A549 (cell line): ENCODE results near the gene PLD1. TPM values are rescaled to one million over a fixed set of nuclear protein-coding genes. Genes with fewer than 3 reads are reported as not detected.

Experiments used
- ATAC-seq, 2 experiments: fragments of 200-7000 bp in 1 of 2; fragments of >200 bp in 1 of 2; cut with Nextera tagmentation in 1 of 2; cut with Tn5 transposase in 1 of 2; 3 replicates each; pipeline versions ENCODE4 v1.8.0 to v1.9.1; 2018 to 2020; ENCODE audit warnings: mild to moderate bottlenecking in 1 of 2, moderate library complexity in 1 of 2
- CTCF ChIA-PET: fragments of 300-600 bp; sonication (Branson Sonifier 250); formaldehyde crosslinking; extraction: SDS; loops from one replicate; lab custom pipeline; 2021; ENCODE audit warnings: antibody characterized with exemption, inconsistent platforms; lab: Yijun Ruan, JAX
- POLR2A ChIA-PET: fragments of 350-600 bp; formaldehyde crosslinking; extraction: SDS; loops from one replicate; lab custom pipeline; 2021; ENCODE audit warnings: antibody characterized with exemption, inconsistent platforms; lab: Yijun Ruan, JAX
- DNase-seq, 2 experiments: peaks; one replicate each; pipeline versions ENCODE4 v3.0.0 to v3.0.0-alpha.2; 2011 to 2016; ENCODE audit warnings: low read depth in 1 of 2, low spot score in 1 of 2
- FAIRE-seq: peaks from 2 replicates; lab custom pipeline; 2011; peaks lifted over from hg19 to GRCh38; lab: Jason Lieb, UNC
- H3K27ac ChIP-seq, 2 experiments: fragments of >200 bp; sonication (Bioruptor Twin); formaldehyde crosslinking; 3 replicates each; pipeline ENCODE4 v1.5.1; 2016 to 2017
- H3K4me1 ChIP-seq: fragments of >200 bp; sonication (Bioruptor Twin); formaldehyde crosslinking; 3 replicates; pipeline ENCODE4 v1.6.1; 2016
- H3K4me2 ChIP-seq: fragments of >200 bp; sonication (Bioruptor Twin); formaldehyde crosslinking; 3 replicates; pipeline ENCODE4 v1.6.1; 2016
- H3K4me3 ChIP-seq: fragments of >200 bp; sonication (Bioruptor Twin); formaldehyde crosslinking; 3 replicates; pipeline ENCODE4 v1.5.1; 2016
- H3K9me3 ChIP-seq: fragments of >200 bp; sonication (Bioruptor Twin); formaldehyde crosslinking; 3 replicates; pipeline ENCODE4 v1.6.1; 2016
- CBX8 ChIP-seq: fragments of 200-600 bp; sonication (generic); IDR thresholded peaks from 2 replicates; pipeline ENCODE4 v1.6.1; 2016
- CEBPB ChIP-seq, 2 experiments: fragments of >200 bp in 1 of 2; sonication (Bioruptor Twin) in 1 of 2; formaldehyde crosslinking in 1 of 2; IDR thresholded peaks; 2 replicates each; pipeline ENCODE4 v1.6.1; 2012 to 2016
- EHF ChIP-seq: fragments of 250-450 bp; sonication (Bioruptor Pico); IDR thresholded peaks from 2 replicates; pipeline ENCODE4 v1.5.0; 2020; ENCODE audit warnings: mild to moderate bottlenecking
- EHMT2 ChIP-seq: fragments of 200-600 bp; sonication (generic); IDR thresholded peaks from 2 replicates; pipeline ENCODE4 v1.6.1; 2016; ENCODE audit warnings: antibody characterized with exemption, low read depth, mild to moderate bottlenecking, moderate library complexity
- ESRRA ChIP-seq: fragments of 150-350 bp; IDR thresholded peaks from 2 replicates; pipeline ENCODE4 v1.6.1; 2014; ENCODE audit warnings: mild to moderate bottlenecking, low read length, borderline replicate concordance
- HEYL ChIP-seq: fragments of 250-450 bp; sonication (Bioruptor Pico); IDR thresholded peaks from 2 replicates; pipeline ENCODE4 v1.8.0; 2021; ENCODE audit warnings: mild to moderate bottlenecking, moderate library complexity
- HOXA7 ChIP-seq: fragments of 250-450 bp; sonication (Bioruptor Pico); IDR thresholded peaks from 2 replicates; pipeline ENCODE4 v1.5.0; 2020; ENCODE audit warnings: mild to moderate bottlenecking, moderate library complexity
- HOXB5 ChIP-seq: fragments of 250-450 bp; sonication (Bioruptor Pico); IDR thresholded peaks from 2 replicates; pipeline ENCODE4 v1.5.0; 2020; ENCODE audit warnings: mild to moderate bottlenecking, moderate library complexity
- JUNB ChIP-seq: fragments of >200 bp; sonication (Bioruptor Twin); formaldehyde crosslinking; IDR thresholded peaks from 2 replicates; pipeline ENCODE4 v1.6.1; 2016
- MAZ ChIP-seq: fragments of 150-350 bp; IDR thresholded peaks from 2 replicates; pipeline ENCODE4 v1.6.1; 2014; ENCODE audit warnings: antibody characterized with exemption, low read depth, low read length, borderline replicate concordance
- NR3C1 ChIP-seq: fragments of >200 bp; sonication (Bioruptor Twin); formaldehyde crosslinking; IDR thresholded peaks from 3 replicates; pipeline ENCODE4 v1.6.1; 2017
- RAD21 ChIP-seq, 2 experiments: fragments of >200 bp in 1 of 2; sonication (Bioruptor Twin) in 1 of 2; formaldehyde crosslinking in 1 of 2; IDR thresholded peaks in 1 of 2; conservative IDR thresholded peaks in 1 of 2; 2 replicates in 1 of 2; 3 replicates in 1 of 2; pipeline ENCODE4 v1.6.1; 2012 to 2018; ENCODE audit warnings: inconsistent platforms in 1 of 2
- RARB ChIP-seq: fragments of 250-450 bp; sonication (Bioruptor Pico); IDR thresholded peaks from 2 replicates; pipeline ENCODE4 v1.8.0; 2021; ENCODE audit warnings: mild to moderate bottlenecking, moderate library complexity
- RFX5 ChIP-seq: fragments of 450-650 bp; IDR thresholded peaks from 2 replicates; pipeline ENCODE4 v1.7.1; 2014; ENCODE audit warnings: antibody characterized with exemption, mild to moderate bottlenecking, moderate library complexity
- SMC3 ChIP-seq: fragments of >200 bp; sonication (Bioruptor Twin); formaldehyde crosslinking; IDR thresholded peaks from 3 replicates; pipeline ENCODE4 v1.6.1; 2018; ENCODE audit warnings: inconsistent platforms
- ZC3H11A ChIP-seq: fragments of 450-650 bp; IDR thresholded peaks from 2 replicates; pipeline ENCODE4 v1.6.1; 2014; ENCODE audit warnings: antibody characterized with exemption, mild to moderate bottlenecking
- ZFP36 ChIP-seq: fragments of 450-650 bp; IDR thresholded peaks from 2 replicates; pipeline ENCODE4 v1.6.1; 2014; ENCODE audit warnings: borderline replicate concordance; ENCODE audit not compliant: partially characterized antibody
- ZNF302 ChIP-seq: fragments of 250-450 bp; sonication (Bioruptor Pico); IDR thresholded peaks from 2 replicates; pipeline ENCODE4 v1.9.0; 2021; ENCODE audit warnings: inconsistent platforms, mild to moderate bottlenecking, moderate library complexity
- ZSCAN20 ChIP-seq: fragments of 250-450 bp; sonication (Bioruptor Pico); IDR thresholded peaks from 2 replicates; pipeline ENCODE4 v1.8.0; 2022; ENCODE audit warnings: mild to moderate bottlenecking, moderate library complexity
- WGBS: methylation state at CpG from one replicate; pipeline ENCODE4 v1.1.6; 2017; ENCODE audit errors: missing lambda C conversion rate; 5-methylcytosine and 5-hydroxymethylcytosine counted together
- polyA plus RNA-seq, 4 experiments: library from polyadenylated mRNA; depleted of rRNA in 3 of 4; stranded (reverse); fragments of >200 nt; fragmentation: RNase III in 1 of 4; extraction: RNeasy Plus Mini Kit Qiagen cat#74134 plus additional on column Dnase treatment in 1 of 4; gene quantifications; 2 replicates in 3 of 4; 3 replicates in 1 of 4; pipeline ENCODE4 v1.2.3, GENCODE V29; 2011 to 2017
- TF ChIP-seq, protein P1 (sequence below): fragments of 450-650 bp; IDR thresholded peaks from 2 replicates; pipeline ENCODE4 v1.6.1; 2014; ENCODE audit warnings: antibody characterized with exemption
- TF ChIP-seq, protein P2 (sequence below): fragments of 200-600 bp; sonication (generic); IDR thresholded peaks from 2 replicates; pipeline ENCODE4 v1.6.1; 2016; ENCODE audit warnings: antibody characterized with exemption, mild to moderate bottlenecking, moderate library complexity
- TF ChIP-seq, protein P3 (sequence below): IDR thresholded peaks from 2 replicates; pipeline ENCODE4 v1.6.1; 2012
- TF ChIP-seq, protein P4 (sequence below): fragments of 250-450 bp; sonication (Bioruptor Pico); IDR thresholded peaks from 2 replicates; pipeline ENCODE4 v1.5.0; 2020; ENCODE audit warnings: low read depth, mild to moderate bottlenecking, moderate library complexity

Gene PLD1
- polyA plus RNA-seq, 2 of the 4 experiments (the other 2 are of a cell fraction) = 6.6 to 27.2 TPM

DNA sequence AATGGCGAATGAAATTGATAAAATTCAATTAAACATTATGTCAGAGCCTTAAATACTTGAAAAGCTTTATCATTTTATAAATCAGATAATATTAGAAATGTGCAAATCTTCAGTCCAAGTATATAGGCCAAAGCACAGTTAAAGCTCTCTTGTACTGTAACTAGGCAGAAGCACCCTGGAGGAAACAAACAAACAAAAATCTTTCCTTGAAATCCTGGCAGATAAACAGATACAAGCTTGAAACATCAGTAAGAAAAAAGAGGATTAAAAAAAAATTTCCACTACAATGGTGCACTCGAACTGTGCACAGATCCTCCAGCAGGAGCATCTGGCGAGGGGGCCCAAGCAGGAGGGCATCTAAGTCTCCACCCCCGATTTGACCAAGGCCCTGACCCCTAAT is 166.6 kb downstream of the PLD1 start:
- TF ChIP-seq RARB = no peak
- TF ChIP-seq, protein P1, sequence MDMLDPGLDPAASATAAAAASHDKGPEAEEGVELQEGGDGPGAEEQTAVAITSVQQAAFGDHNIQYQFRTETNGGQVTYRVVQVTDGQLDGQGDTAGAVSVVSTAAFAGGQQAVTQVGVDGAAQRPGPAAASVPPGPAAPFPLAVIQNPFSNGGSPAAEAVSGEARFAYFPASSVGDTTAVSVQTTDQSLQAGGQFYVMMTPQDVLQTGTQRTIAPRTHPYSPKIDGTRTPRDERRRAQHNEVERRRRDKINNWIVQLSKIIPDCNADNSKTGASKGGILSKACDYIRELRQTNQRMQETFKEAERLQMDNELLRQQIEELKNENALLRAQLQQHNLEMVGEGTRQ = no peak
- no peak for TF ChIP-seq HEYL (CRISPR knock-in tag)
- TF ChIP-seq, protein P2, sequence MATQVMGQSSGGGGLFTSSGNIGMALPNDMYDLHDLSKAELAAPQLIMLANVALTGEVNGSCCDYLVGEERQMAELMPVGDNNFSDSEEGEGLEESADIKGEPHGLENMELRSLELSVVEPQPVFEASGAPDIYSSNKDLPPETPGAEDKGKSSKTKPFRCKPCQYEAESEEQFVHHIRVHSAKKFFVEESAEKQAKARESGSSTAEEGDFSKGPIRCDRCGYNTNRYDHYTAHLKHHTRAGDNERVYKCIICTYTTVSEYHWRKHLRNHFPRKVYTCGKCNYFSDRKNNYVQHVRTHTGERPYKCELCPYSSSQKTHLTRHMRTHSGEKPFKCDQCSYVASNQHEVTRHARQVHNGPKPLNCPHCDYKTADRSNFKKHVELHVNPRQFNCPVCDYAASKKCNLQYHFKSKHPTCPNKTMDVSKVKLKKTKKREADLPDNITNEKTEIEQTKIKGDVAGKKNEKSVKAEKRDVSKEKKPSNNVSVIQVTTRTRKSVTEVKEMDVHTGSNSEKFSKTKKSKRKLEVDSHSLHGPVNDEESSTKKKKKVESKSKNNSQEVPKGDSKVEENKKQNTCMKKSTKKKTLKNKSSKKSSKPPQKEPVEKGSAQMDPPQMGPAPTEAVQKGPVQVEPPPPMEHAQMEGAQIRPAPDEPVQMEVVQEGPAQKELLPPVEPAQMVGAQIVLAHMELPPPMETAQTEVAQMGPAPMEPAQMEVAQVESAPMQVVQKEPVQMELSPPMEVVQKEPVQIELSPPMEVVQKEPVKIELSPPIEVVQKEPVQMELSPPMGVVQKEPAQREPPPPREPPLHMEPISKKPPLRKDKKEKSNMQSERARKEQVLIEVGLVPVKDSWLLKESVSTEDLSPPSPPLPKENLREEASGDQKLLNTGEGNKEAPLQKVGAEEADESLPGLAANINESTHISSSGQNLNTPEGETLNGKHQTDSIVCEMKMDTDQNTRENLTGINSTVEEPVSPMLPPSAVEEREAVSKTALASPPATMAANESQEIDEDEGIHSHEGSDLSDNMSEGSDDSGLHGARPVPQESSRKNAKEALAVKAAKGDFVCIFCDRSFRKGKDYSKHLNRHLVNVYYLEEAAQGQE = no peak
- TF ChIP-seq NR3C1 = no peak
- no peak for TF ChIP-seq HOXA7
- TF ChIP-seq, protein P3, sequence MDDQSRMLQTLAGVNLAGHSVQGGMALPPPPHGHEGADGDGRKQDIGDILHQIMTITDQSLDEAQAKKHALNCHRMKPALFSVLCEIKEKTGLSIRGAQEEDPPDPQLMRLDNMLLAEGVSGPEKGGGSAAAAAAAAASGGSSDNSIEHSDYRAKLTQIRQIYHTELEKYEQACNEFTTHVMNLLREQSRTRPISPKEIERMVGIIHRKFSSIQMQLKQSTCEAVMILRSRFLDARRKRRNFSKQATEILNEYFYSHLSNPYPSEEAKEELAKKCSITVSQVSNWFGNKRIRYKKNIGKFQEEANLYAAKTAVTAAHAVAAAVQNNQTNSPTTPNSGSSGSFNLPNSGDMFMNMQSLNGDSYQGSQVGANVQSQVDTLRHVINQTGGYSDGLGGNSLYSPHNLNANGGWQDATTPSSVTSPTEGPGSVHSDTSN = no peak
- ATAC-seq = no peak
- Histone ChIP-seq H3K4me2 (no peak overlapping the region), H3K4me3 (no peak overlapping the region), H3K27ac (no peak overlapping the region), H3K4me1 (peaks cover 6% of the 10 kb centered on the region; the same call in 1 of the 3 replicates), H3K9me3 (no peaks in the 10 kb centered on the region)
- DNase-seq = no peak
- no peak for FAIRE-seq
- POLR2A ChIA-PET = no interaction called here
- CTCF ChIA-PET = interaction anchor here (1.8 to 4.2 kb wide), 2 partner anchors 129 to 191 kb away, joined by 7 to 21 read pairs; no protein-coding TSS in a partner anchor
- 81% methylated on average over 4 of the region's 4 CpGs for WGBS

DNA sequence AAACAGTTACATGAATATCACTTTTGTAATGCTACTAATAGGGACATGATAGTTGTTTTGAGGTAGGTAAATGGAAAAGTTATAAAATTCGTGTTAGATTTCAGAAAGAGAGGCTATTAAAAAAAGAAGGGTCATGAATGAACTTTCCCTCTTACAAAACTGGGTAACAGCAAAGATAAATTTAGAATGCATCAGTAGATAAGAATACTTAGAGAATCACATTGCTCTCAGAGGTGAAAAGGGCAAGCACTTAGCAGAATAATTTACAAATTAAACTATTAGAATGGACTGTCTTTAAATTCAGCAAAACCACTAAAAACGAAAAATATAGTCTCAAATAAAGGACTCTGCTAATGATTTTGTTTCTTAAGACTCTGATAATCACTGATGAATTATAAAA is 167.2 kb downstream of the PLD1 start:
- CTCF ChIA-PET = interaction anchor here (1.8 to 4.2 kb wide), 2 partner anchors 130 to 192 kb away, joined by 7 to 21 read pairs; no protein-coding TSS in a partner anchor

More for the DNA sequence above, 167.2 kb downstream of the PLD1 start:
- ATAC-seq (no peak), DNase-seq (no peak), FAIRE-seq (no peak)
- H3K9me3 ChIP-seq = no peaks in the 10 kb centered on the region
- TF ChIP-seq RFX5 = no peak
- no peak for TF ChIP-seq EHMT2
- TF ChIP-seq HEYL (CRISPR knock-in tag) = no peak
- no peak for TF ChIP-seq ZFP36
- TF ChIP-seq, protein P3 = no peak
- TF ChIP-seq ZSCAN20 (CRISPR knock-in tag) = no peak
- no peak for TF ChIP-seq ESRRA
- no peak for TF ChIP-seq MAZ
- TF ChIP-seq, protein P4, sequence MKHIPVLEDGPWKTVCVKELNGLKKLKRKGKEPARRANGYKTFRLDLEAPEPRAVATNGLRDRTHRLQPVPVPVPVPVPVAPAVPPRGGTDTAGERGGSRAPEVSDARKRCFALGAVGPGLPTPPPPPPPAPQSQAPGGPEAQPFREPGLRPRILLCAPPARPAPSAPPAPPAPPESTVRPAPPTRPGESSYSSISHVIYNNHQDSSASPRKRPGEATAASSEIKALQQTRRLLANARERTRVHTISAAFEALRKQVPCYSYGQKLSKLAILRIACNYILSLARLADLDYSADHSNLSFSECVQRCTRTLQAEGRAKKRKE (CRISPR knock-in tag) = no peak
- no peak for TF ChIP-seq EHF (CRISPR knock-in tag)
- no peak for TF ChIP-seq JUNB
- no peak for TF ChIP-seq NR3C1
- no peak for TF ChIP-seq HOXB5 (CRISPR knock-in tag)
- no peak for TF ChIP-seq SMC3
- TF ChIP-seq ZC3H11A = no peak
- TF ChIP-seq RAD21 (conservative IDR thresholded peaks at IDR 0.05 in 1 of 2, IDR thresholded peaks at IDR 0.05 in 1 of 2) = no peak
- no peak for TF ChIP-seq CEBPB (IDR thresholded peaks at IDR 0.05)
- no peak for TF ChIP-seq CBX8
- no peak for TF ChIP-seq ZNF302 (CRISPR knock-in tag)
- TF ChIP-seq, protein P2 = no peak
- no peak overlapping the region for H3K4me2 ChIP-seq
- no peak overlapping the region for H3K27ac ChIP-seq
- POLR2A ChIA-PET = no interaction called here
- WGBS = 10% methylated on average over 2 of the region's 2 CpGs
- H3K4me1 ChIP-seq = peaks cover 6% of the 10 kb centered on the region; the same call in 1 of the 3 replicates
- no peak overlapping the region for H3K4me3 ChIP-seq
